ENCODE data around the gene VANGL1. TPM values are rescaled to one million over a fixed set of nuclear protein-coding genes. Genes with fewer than 3 reads are reported as not detected.

Gene VANGL1
- polyA plus RNA-seq, 1 experiment = 7.8 TPM

DNA sequence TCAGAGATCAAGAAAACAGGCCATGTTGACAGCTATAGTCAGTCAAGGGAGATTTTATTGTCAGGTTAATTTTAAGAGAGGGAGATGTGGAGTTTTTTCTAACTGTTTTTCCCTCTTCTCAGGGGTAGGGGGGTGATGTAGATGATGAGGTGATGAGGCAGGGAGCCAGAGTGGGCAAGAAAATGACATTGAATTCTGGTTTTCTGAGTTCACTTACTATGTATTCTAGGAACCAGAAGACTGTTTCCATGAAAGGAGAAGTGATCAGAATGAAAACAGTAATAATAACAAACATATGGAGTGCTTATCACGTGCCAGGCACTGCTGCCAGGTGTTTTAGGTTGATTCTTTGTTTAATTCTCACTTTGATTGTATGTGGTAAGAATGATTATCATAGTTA is 86.6 kb downstream of the VANGL1 start:
- ChIA-PET POLR2A (interaction anchor here (0.9 kb wide), 1 partner anchor 37 kb away, joined by 4 read pairs; no protein-coding TSS in a partner anchor), CTCF (interaction anchor here (0.8 to 1.2 kb wide), 6 partner anchors 10 to 133 kb away, joined by 4 to 20 read pairs (median 6); no protein-coding TSS in a partner anchor)
- H3K27me3 ChIP-seq (ENCODE audit: control insufficient read depth, insufficient read depth, low read length) = no peaks in the 10 kb centered on the region
- H3K27ac ChIP-seq (ENCODE audit: low read depth, low read length) = peak overlapping the region; percentile 25
- H3K4me3 ChIP-seq (ENCODE audit: low read depth, low read length) = no peak overlapping the region
- DNase-seq (ENCODE audit: low read depth, low spot score) = no peak
- TF ChIP-seq, protein P1, sequence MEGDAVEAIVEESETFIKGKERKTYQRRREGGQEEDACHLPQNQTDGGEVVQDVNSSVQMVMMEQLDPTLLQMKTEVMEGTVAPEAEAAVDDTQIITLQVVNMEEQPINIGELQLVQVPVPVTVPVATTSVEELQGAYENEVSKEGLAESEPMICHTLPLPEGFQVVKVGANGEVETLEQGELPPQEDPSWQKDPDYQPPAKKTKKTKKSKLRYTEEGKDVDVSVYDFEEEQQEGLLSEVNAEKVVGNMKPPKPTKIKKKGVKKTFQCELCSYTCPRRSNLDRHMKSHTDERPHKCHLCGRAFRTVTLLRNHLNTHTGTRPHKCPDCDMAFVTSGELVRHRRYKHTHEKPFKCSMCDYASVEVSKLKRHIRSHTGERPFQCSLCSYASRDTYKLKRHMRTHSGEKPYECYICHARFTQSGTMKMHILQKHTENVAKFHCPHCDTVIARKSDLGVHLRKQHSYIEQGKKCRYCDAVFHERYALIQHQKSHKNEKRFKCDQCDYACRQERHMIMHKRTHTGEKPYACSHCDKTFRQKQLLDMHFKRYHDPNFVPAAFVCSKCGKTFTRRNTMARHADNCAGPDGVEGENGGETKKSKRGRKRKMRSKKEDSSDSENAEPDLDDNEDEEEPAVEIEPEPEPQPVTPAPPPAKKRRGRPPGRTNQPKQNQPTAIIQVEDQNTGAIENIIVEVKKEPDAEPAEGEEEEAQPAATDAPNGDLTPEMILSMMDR (IDR thresholded peaks at IDR 0.05; ENCODE audit: low read depth, low read length) = no peak
- no peaks in the 10 kb centered on the region for H3K9me3 ChIP-seq (ENCODE audit: control insufficient read depth, insufficient read depth, low read length)

DNA sequence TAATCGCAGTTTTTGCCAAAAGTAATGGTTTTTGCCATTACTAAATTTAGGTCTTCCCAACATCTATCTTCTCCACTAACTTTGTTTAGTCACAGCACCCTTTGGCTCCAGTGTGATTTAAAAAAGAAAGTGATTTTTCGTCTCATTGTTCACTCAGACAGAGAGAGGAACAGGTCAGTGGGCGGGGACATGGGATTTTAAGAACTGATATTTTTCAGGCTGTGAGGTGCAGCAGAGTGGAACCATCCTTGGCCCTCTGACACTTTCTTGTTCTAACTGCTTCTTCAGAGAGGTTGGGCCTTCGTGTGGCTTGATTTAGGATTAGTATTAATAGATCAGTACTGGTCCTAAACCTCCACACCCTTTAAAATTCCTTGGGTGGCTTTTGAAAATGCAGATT is 88.0 kb downstream of the VANGL1 start:
- Histone ChIP-seq H3K9me3 (ENCODE audit: control insufficient read depth, insufficient read depth, low read length) (no peaks in the 10 kb centered on the region), H3K27me3 (ENCODE audit: control insufficient read depth, insufficient read depth, low read length) (no peaks in the 10 kb centered on the region), H3K4me3 (ENCODE audit: low read depth, low read length) (no peak overlapping the region), H3K27ac (ENCODE audit: low read depth, low read length) (no peak overlapping the region)
- TF ChIP-seq, protein P1 (IDR thresholded peaks at IDR 0.05; ENCODE audit: low read depth, low read length) = no peak
- ChIA-PET POLR2A (no interaction called here), CTCF (interaction anchor here (0.6 kb wide), 1 partner anchor 23 kb away, joined by 3 read pairs; no protein-coding TSS in a partner anchor)
- no peak for DNase-seq (ENCODE audit: low read depth, low spot score)

DNA sequence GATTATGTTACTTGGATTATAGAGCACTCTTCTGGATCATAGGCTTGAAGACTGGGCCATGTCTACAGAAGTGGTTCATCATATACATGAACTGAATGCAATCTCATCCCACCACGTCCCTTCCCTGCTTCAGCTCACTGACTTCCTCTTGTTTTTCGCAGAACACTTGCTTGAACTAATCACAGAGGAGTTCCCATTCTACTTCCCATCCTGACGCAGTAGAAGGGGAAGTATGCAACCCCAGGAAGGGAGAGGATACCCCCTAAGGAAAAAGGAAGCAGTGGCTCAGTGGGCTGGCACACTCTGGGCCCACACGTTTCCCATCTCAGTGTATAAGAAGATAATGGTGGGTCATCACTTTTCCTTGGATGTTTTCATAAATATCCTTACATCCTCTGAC is 90.5 kb downstream of the VANGL1 start:
- no peaks in the 10 kb centered on the region for H3K9me3 ChIP-seq (ENCODE audit: control insufficient read depth, insufficient read depth, low read length)
- TF ChIP-seq, protein P1 (IDR thresholded peaks at IDR 0.05; ENCODE audit: low read depth, low read length) = no peak
- POLR2A ChIA-PET = no interaction called here
- H3K27ac ChIP-seq (ENCODE audit: low read depth, low read length) = no peak overlapping the region
- DNase-seq (ENCODE audit: low read depth, low spot score) = no peak
- no peak overlapping the region for H3K4me3 ChIP-seq (ENCODE audit: low read depth, low read length)
- H3K27me3 ChIP-seq (ENCODE audit: control insufficient read depth, insufficient read depth, low read length) = no peaks in the 10 kb centered on the region
- CTCF ChIA-PET = no interaction called here

DNA sequence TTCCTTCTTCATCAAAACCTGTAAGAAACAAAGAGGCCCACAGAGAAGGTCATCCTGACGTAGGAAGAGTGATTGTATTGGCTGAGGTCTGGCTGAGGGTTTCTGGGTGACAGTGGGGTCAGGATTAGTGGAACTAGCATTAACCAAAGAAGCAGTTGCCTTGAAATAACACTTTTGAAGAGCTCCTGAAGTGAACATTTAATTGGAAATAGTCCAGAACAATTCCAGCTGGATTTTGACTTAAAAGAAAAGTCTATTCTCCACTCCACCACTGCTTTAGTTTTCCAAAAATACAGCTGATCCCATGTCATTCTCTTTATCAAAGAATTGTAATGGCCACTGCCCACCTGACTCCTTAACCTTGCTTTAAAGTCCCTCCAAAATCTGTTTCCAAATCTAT is 99.0 kb downstream of the VANGL1 start:
- DNase-seq (ENCODE audit: low read depth, low spot score) = no peak
- no peak overlapping the region for H3K4me3 ChIP-seq (ENCODE audit: low read depth, low read length)
- H3K9me3 ChIP-seq (ENCODE audit: control insufficient read depth, insufficient read depth, low read length) = no peaks in the 10 kb centered on the region
- no peak overlapping the region for H3K27ac ChIP-seq (ENCODE audit: low read depth, low read length)
- ChIA-PET POLR2A (no interaction called here), CTCF (interaction anchor here (0.8 to 4.1 kb wide), 4 partner anchors 30 to 96 kb away, joined by 3 to 24 read pairs (median 4); no protein-coding TSS in a partner anchor)
- H3K27me3 ChIP-seq (ENCODE audit: control insufficient read depth, insufficient read depth, low read length) = peaks cover 4% of the 10 kb centered on the region
- TF ChIP-seq, protein P1 (IDR thresholded peaks at IDR 0.05; ENCODE audit: low read depth, low read length) = no peak

DNA sequence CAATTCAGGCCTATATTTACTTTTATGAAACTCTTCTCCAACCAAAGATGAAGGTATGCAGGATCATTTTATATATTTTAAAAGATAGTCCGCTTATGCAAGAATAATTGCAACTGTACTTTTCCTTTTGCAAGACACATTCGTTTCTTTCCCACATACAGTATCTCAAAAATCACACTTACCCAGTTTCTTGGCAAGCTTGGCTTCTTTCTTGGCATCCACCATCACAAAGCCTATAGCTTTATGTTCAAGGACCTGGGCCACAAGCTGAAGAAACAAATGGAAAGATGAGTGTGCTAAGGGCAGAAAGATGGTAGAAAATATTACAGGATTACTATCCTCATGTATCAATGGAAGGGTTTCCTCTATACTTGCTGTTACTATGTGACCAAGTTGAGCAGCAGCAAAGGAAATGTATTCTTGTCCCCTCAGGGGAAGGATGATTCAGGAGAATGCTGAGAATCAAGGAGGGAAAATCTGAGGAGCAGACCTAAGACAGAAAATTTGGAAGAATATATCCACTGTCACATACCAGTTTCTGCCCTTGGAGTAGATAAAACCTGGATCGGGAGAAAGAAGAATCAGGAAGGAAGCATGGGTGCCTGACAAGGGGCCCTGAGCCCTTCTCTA is 103.0 kb downstream of the VANGL1 start:
- H3K9me3 ChIP-seq (ENCODE audit: control insufficient read depth, insufficient read depth, low read length) = no peaks in the 10 kb centered on the region
- H3K27me3 ChIP-seq (ENCODE audit: control insufficient read depth, insufficient read depth, low read length) = peaks cover 4% of the 10 kb centered on the region
- CTCF ChIA-PET = interaction anchor here (0.6 to 1.0 kb wide), 2 partner anchors 20 to 38 kb away, joined by 3 to 4 read pairs; no protein-coding TSS in a partner anchor
- POLR2A ChIA-PET = no interaction called here
- no peak overlapping the region for H3K27ac ChIP-seq (ENCODE audit: low read depth, low read length)
- TF ChIP-seq, protein P1 (IDR thresholded peaks at IDR 0.05; ENCODE audit: low read depth, low read length) = no peak
- no peak for DNase-seq (ENCODE audit: low read depth, low spot score)
- H3K4me3 ChIP-seq (ENCODE audit: low read depth, low read length) = no peak overlapping the region

Measured in AG04450 (cell line).